ENCODE data around the gene MICAL2.

The MICAL2 gene

GRCh38 chr11:12186701-12187100 is 76.3 kb downstream of the MICAL2 start:
- Histone ChIP-seq H3K79me2 (ENCODE audit: low read length) (no peaks in the 10 kb centered on the region), H3K4me2 (ENCODE audit: low read length) (peak overlapping the region; percentile 88), H3K9me3 (ENCODE audit: insufficient read depth, low read length) (no peaks in the 10 kb centered on the region), H3K9ac (ENCODE audit: low read length) (peak overlapping the region; percentile 64; the same call in 1 of the 2 replicates), H3K4me3 (ENCODE audit: low read length) (no peak overlapping the region), H2AFZ (ENCODE audit: low read depth, low read length) (0 out of 2 replicates have a peak overlapping the region, but pooled peaks have one; percentile 77), H3K4me1 (ENCODE audit: low read length) (peaks cover 49% of the 10 kb centered on the region), H3K27me3 (ENCODE audit: low read depth, low read length) (no peaks in the 10 kb centered on the region), H3K27ac (ENCODE audit: low read length) (peak overlapping the region; percentile 93), H4K20me1 (ENCODE audit: insufficient read depth, low read length) (no peaks in the 10 kb centered on the region), H3K36me3 (replicated peaks; ENCODE audit: low read depth, low read length) (no peaks in the 10 kb centered on the region)
- TF ChIP-seq CTCF (IDR thresholded peaks at IDR 0.05; ENCODE audit: low read depth, low read length) (no peak), EZH2phosphoT487 (IDR thresholded peaks at IDR 0.05; ENCODE audit: low read depth) (no peak)

- Histone ChIP-seq H3K9me3 (ENCODE audit: insufficient read depth, low read length) (no peaks in the 10 kb centered on the region), H3K4me2 (ENCODE audit: low read length) (peak overlapping the region; percentile 88), H3K4me1 (ENCODE audit: low read length) (peaks cover 49% of the 10 kb centered on the region), H3K27me3 (ENCODE audit: low read depth, low read length) (no peaks in the 10 kb centered on the region), H2AFZ (ENCODE audit: low read depth, low read length) (peak overlapping the region; percentile 77), H4K20me1 (ENCODE audit: insufficient read depth, low read length) (no peaks in the 10 kb centered on the region), H3K4me3 (ENCODE audit: low read length) (peak overlapping the region; percentile 55), H3K79me2 (ENCODE audit: low read length) (no peaks in the 10 kb centered on the region), H3K27ac (ENCODE audit: low read length) (peak overlapping the region; percentile 93), H3K9ac (ENCODE audit: low read length) (peak overlapping the region; percentile 64), H3K36me3 (replicated peaks; ENCODE audit: low read depth, low read length) (no peaks in the 10 kb centered on the region)
- TF ChIP-seq CTCF (IDR thresholded peaks at IDR 0.05; ENCODE audit: low read depth, low read length) (no peak; the same call in 1 of the 2 replicates), EZH2phosphoT487 (IDR thresholded peaks at IDR 0.05; ENCODE audit: low read depth) (no peak)
Observed at GRCh38 chr11:12187399-12187798, 77.0 kb downstream of the MICAL2 start.

GRCh38 chr11:12188548-12189317 is 78.3 kb downstream of the MICAL2 start:
- Histone ChIP-seq H3K9me3 (ENCODE audit: insufficient read depth, low read length) (no peaks in the 10 kb centered on the region), H3K4me3 (ENCODE audit: low read length) (peak overlapping the region; percentile 61), H3K27me3 (ENCODE audit: low read depth, low read length) (no peaks in the 10 kb centered on the region), H4K20me1 (ENCODE audit: insufficient read depth, low read length) (no peaks in the 10 kb centered on the region), H3K4me2 (ENCODE audit: low read length) (peak overlapping the region; percentile 88), H2AFZ (ENCODE audit: low read depth, low read length) (no peak overlapping the region), H3K36me3 (replicated peaks; ENCODE audit: low read depth, low read length) (no peaks in the 10 kb centered on the region), H3K4me1 (ENCODE audit: low read length) (peaks cover 49% of the 10 kb centered on the region), H3K27ac (ENCODE audit: low read length) (peak overlapping the region; percentile 93), H3K79me2 (ENCODE audit: low read length) (no peaks in the 10 kb centered on the region), H3K9ac (ENCODE audit: low read length) (peak overlapping the region; percentile 64)
- TF ChIP-seq EZH2phosphoT487 (IDR thresholded peaks at IDR 0.05; ENCODE audit: low read depth) (no peak), CTCF (IDR thresholded peaks at IDR 0.05; ENCODE audit: low read depth, low read length) (no peak)

GRCh38 chr11:12189543-12190235 is 79.3 kb downstream of the MICAL2 start:
- TF ChIP-seq EZH2phosphoT487 (IDR thresholded peaks at IDR 0.05; ENCODE audit: low read depth) (no peak), CTCF (IDR thresholded peaks at IDR 0.05; ENCODE audit: low read depth, low read length) (no peak)
- Histone ChIP-seq H3K4me1 (ENCODE audit: low read length) (peaks cover 49% of the 10 kb centered on the region), H3K36me3 (replicated peaks; ENCODE audit: low read depth, low read length) (no peaks in the 10 kb centered on the region), H3K27ac (ENCODE audit: low read length) (peak overlapping the region; percentile 93), H3K79me2 (ENCODE audit: low read length) (no peaks in the 10 kb centered on the region), H3K9ac (ENCODE audit: low read length) (peak overlapping the region; percentile 61), H4K20me1 (ENCODE audit: insufficient read depth, low read length) (no peaks in the 10 kb centered on the region), H3K4me2 (ENCODE audit: low read length) (peak overlapping the region; percentile 88), H2AFZ (ENCODE audit: low read depth, low read length) (no peak overlapping the region), H3K27me3 (ENCODE audit: low read depth, low read length) (no peaks in the 10 kb centered on the region), H3K9me3 (ENCODE audit: insufficient read depth, low read length) (no peaks in the 10 kb centered on the region), H3K4me3 (ENCODE audit: low read length) (peak overlapping the region; percentile 61)
